ENCODE results near the gene GUSB.

GUSB gene

GRCh38 chr7:65915921-65916657 lies 65.9 kb downstream of the GUSB start:
- H3K4me3 ChIP-seq (ENCODE audit: low read depth, low read length): no peak overlapping the region
- TF ChIP-seq, protein P1, sequence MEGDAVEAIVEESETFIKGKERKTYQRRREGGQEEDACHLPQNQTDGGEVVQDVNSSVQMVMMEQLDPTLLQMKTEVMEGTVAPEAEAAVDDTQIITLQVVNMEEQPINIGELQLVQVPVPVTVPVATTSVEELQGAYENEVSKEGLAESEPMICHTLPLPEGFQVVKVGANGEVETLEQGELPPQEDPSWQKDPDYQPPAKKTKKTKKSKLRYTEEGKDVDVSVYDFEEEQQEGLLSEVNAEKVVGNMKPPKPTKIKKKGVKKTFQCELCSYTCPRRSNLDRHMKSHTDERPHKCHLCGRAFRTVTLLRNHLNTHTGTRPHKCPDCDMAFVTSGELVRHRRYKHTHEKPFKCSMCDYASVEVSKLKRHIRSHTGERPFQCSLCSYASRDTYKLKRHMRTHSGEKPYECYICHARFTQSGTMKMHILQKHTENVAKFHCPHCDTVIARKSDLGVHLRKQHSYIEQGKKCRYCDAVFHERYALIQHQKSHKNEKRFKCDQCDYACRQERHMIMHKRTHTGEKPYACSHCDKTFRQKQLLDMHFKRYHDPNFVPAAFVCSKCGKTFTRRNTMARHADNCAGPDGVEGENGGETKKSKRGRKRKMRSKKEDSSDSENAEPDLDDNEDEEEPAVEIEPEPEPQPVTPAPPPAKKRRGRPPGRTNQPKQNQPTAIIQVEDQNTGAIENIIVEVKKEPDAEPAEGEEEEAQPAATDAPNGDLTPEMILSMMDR (IDR thresholded peaks at IDR 0.05): no peak
- H3K27ac ChIP-seq: no peak overlapping the region
- H3K36me3 ChIP-seq (ENCODE audit: control insufficient read depth, insufficient read depth, low read length): no peaks in the 10 kb centered on the region
- no peak overlapping the region for H3K4me2 ChIP-seq (ENCODE audit: low read length)
- H3K9ac ChIP-seq: no peak overlapping the region
- no peaks in the 10 kb centered on the region for H3K9me3 ChIP-seq (ENCODE audit: control insufficient read depth, low read length)
- no peaks in the 10 kb centered on the region for H3K4me1 ChIP-seq
- no peak overlapping the region for H2AFZ ChIP-seq
- peaks cover 23% of the 10 kb centered on the region for H3K79me2 ChIP-seq
- H3K27me3 ChIP-seq (ENCODE audit: control insufficient read depth, insufficient read depth, low read length): no peaks in the 10 kb centered on the region

GRCh38 chr7:65912237-65912636 lies 69.8 kb downstream of the GUSB start:
- Histone ChIP-seq H2AFZ (no peak overlapping the region), H3K9ac (no peak overlapping the region), H3K4me2 (ENCODE audit: low read length) (no peak overlapping the region), H3K79me2 (peaks cover 4% of the 10 kb centered on the region), H3K9me3 (ENCODE audit: control insufficient read depth, low read length) (no peaks in the 10 kb centered on the region), H3K36me3 (ENCODE audit: control insufficient read depth, insufficient read depth, low read length) (no peaks in the 10 kb centered on the region), H3K27me3 (ENCODE audit: control insufficient read depth, insufficient read depth, low read length) (no peaks in the 10 kb centered on the region), H3K4me1 (no peaks in the 10 kb centered on the region), H3K4me3 (ENCODE audit: low read depth, low read length) (no peak overlapping the region), H3K27ac (no peak overlapping the region)
- TF ChIP-seq, protein P1 (IDR thresholded peaks at IDR 0.05): no peak
